ENCODE measurements around the gene LRP8.

The LRP8 gene

GRCh38 chr1:53275566-53275965, 52.3 kb downstream of the LRP8 start:
- no peak overlapping the region for H3K4me3 ChIP-seq (ENCODE audit: insufficient read depth, low read length, poor library complexity, severe bottlenecking)
- TF ChIP-seq EZH2phosphoT487 (conservative IDR thresholded peaks at IDR 0.05; ENCODE audit: low read length) (no peak), CTCF (IDR thresholded peaks at IDR 0.05; ENCODE audit: insufficient read depth, low read length, poor library complexity, severe bottlenecking) (no peak)
- no peaks in the 10 kb centered on the region for H3K27me3 ChIP-seq (ENCODE audit: low read length)
- H3K9ac ChIP-seq (ENCODE audit: low read length): no peak overlapping the region
- H3K27ac ChIP-seq (ENCODE audit: low read depth, low read length): no peak overlapping the region
- no peaks in the 10 kb centered on the region for H4K20me1 ChIP-seq (ENCODE audit: low read depth, low read length)
- no peak overlapping the region for H2AFZ ChIP-seq (ENCODE audit: low read depth, low read length, severe bottlenecking)
- H3K9me2 ChIP-seq (replicated peaks; ENCODE audit: insufficient read depth, low read length): no peaks in the 10 kb centered on the region
- no peaks in the 10 kb centered on the region for H3K9me3 ChIP-seq (ENCODE audit: insufficient read depth, low read length)
- no peak overlapping the region for H3K4me2 ChIP-seq (ENCODE audit: low read depth, low read length, poor library complexity, severe bottlenecking)
- H3F3A ChIP-seq (ENCODE audit: insufficient read depth): peaks cover 7% of the 10 kb centered on the region; the same call in 1 of the 2 replicates
- H3K79me2 ChIP-seq (ENCODE audit: insufficient read depth, low read length): no peaks in the 10 kb centered on the region
- H3K36me3 ChIP-seq (ENCODE audit: low read length): no peaks in the 10 kb centered on the region

- H3K36me3 ChIP-seq (ENCODE audit: low read length): no peaks in the 10 kb centered on the region
- no peak overlapping the region for H2AFZ ChIP-seq (ENCODE audit: low read depth, low read length, severe bottlenecking)
- H3K9ac ChIP-seq (ENCODE audit: low read length): no peak overlapping the region
- H3K9me3 ChIP-seq (ENCODE audit: insufficient read depth, low read length): no peaks in the 10 kb centered on the region
- H3K4me3 ChIP-seq (ENCODE audit: insufficient read depth, low read length, poor library complexity, severe bottlenecking): no peak overlapping the region
- no peaks in the 10 kb centered on the region for H3K27me3 ChIP-seq (ENCODE audit: low read length)
- peaks cover 7% of the 10 kb centered on the region; the same call in 1 of the 2 replicates for H3F3A ChIP-seq (ENCODE audit: insufficient read depth)
- no peaks in the 10 kb centered on the region for H3K79me2 ChIP-seq (ENCODE audit: insufficient read depth, low read length)
- no peak for TF ChIP-seq CTCF (IDR thresholded peaks at IDR 0.05; ENCODE audit: insufficient read depth, low read length, poor library complexity, severe bottlenecking)
- TF ChIP-seq EZH2phosphoT487 (conservative IDR thresholded peaks at IDR 0.05; ENCODE audit: low read length): no peak
- H3K4me2 ChIP-seq (ENCODE audit: low read depth, low read length, poor library complexity, severe bottlenecking): no peak overlapping the region
- no peaks in the 10 kb centered on the region for H4K20me1 ChIP-seq (ENCODE audit: low read depth, low read length)
- H3K9me2 ChIP-seq (replicated peaks; ENCODE audit: insufficient read depth, low read length): no peaks in the 10 kb centered on the region
- no peak overlapping the region for H3K27ac ChIP-seq (ENCODE audit: low read depth, low read length)
Measured at GRCh38 chr1:53274541-53275185, 53.2 kb downstream of the LRP8 start.

- Histone ChIP-seq H3K27me3 (ENCODE audit: low read length) (no peaks in the 10 kb centered on the region), H3F3A (ENCODE audit: insufficient read depth) (peaks cover 2% of the 10 kb centered on the region; the same call in 1 of the 2 replicates), H3K4me3 (ENCODE audit: insufficient read depth, low read length, poor library complexity, severe bottlenecking) (no peak overlapping the region), H3K4me2 (ENCODE audit: low read depth, low read length, poor library complexity, severe bottlenecking) (no peak overlapping the region), H3K27ac (ENCODE audit: low read depth, low read length) (no peak overlapping the region), H3K79me2 (ENCODE audit: insufficient read depth, low read length) (no peaks in the 10 kb centered on the region), H3K36me3 (ENCODE audit: low read length) (no peaks in the 10 kb centered on the region), H3K9me3 (ENCODE audit: insufficient read depth, low read length) (no peaks in the 10 kb centered on the region), H2AFZ (ENCODE audit: low read depth, low read length, severe bottlenecking) (no peak overlapping the region), H3K9ac (ENCODE audit: low read length) (no peak overlapping the region), H4K20me1 (ENCODE audit: low read depth, low read length) (no peaks in the 10 kb centered on the region), H3K9me2 (replicated peaks; ENCODE audit: insufficient read depth, low read length) (no peaks in the 10 kb centered on the region)
- TF ChIP-seq EZH2phosphoT487 (conservative IDR thresholded peaks at IDR 0.05; ENCODE audit: low read length) (no peak), CTCF (IDR thresholded peaks at IDR 0.05; ENCODE audit: insufficient read depth, low read length, poor library complexity, severe bottlenecking) (no peak)
Measured at GRCh38 chr1:53274026-53274425, 53.8 kb downstream of the LRP8 start.

All from SU-DHL-6 (cell line).